NCI-H1092 treated with DMSO at 0.1 percent for 48 hours (cell line): ENCODE data around the gene KPTN.
A peak's percentile ranks its signal among the peaks of the same experiment; 100 is the strongest.

ENCODE experiments used
- DNase-seq: peaks from one replicate; lab custom pipeline; 2025; lab: John Stamatoyannopoulos, UW

KPTN gene

DNA sequence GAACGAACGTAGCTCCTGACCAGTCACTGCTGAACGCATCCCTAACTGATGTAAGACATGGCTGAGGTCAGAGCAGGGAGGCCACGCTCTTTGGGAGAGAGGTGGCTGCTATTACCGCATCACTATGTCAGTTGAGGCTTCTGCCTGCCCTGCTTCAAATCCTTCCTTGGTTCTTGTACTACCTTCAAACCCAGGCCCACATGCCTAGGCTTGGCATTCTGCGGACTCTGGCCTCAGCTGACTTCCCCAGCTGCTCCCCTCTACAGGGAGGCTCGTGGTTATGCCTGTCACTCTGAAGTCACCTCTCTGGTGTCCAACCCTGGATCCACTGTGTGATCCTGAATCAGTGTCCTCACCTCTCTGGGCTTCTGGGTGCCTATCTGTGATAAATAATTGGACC, 49.9 kb downstream of the KPTN start:
- no peak for DNase-seq

DNA sequence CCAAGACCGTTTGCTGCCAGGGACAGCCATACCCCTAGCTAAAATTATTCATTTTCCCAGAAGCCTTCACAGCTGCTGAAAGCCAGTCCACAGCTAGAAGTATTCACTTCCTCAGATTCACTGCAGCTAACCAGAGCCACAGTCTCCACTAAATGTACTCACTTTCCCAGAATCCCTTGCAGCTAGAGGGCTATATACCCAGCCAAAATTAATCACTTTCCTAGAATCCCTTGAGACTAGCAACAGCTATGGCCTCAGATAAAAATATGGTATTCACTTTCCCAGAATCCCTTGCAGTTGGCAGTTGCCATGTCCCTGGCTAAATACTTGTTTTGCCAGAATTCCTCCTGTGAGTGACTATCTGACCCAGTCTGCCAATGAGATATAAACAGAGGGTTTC, 50.9 kb downstream of the KPTN start:
- no peak for DNase-seq

DNA sequence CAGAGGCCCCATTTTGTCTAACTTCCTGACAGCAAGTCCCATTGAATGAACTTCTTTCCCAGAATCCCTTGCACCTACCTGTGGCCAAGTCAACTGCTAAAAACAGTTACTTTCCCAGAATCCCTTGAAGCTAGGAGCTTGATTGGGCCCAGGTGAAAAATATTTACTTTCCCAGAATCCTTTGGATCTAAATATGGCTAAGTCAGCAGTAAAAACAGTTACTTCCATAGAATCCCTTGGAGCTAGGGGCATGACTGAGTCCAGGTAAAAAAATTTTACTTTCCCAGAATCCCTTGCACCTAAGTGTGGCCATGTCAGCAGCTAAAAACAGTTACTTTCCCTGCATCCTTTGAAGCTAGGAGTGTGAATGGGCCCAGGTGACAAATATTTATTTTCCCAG, 51.5 kb downstream of the KPTN start:
- no peak for DNase-seq

DNA sequence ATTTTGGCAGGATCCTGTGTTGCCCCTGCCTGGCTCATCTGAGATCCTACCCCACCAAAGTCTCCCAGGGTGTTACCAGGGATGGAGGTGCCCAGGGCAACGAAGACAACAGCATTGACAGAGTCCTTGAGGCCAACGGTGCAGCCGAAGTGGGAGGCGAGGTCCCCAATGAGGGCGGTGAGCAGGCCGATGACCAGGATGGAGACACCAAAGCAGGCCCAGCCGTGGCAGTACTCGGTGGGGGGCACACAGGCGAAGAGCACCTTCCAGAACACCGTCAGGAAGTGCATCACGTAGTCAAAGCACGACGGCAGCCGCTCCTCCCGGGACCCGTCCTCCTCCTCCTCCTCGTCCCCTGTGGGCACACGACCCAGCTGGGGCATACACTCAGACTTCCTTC, 51.9 kb downstream of the KPTN start:
- DNase-seq: no peak

DNA sequence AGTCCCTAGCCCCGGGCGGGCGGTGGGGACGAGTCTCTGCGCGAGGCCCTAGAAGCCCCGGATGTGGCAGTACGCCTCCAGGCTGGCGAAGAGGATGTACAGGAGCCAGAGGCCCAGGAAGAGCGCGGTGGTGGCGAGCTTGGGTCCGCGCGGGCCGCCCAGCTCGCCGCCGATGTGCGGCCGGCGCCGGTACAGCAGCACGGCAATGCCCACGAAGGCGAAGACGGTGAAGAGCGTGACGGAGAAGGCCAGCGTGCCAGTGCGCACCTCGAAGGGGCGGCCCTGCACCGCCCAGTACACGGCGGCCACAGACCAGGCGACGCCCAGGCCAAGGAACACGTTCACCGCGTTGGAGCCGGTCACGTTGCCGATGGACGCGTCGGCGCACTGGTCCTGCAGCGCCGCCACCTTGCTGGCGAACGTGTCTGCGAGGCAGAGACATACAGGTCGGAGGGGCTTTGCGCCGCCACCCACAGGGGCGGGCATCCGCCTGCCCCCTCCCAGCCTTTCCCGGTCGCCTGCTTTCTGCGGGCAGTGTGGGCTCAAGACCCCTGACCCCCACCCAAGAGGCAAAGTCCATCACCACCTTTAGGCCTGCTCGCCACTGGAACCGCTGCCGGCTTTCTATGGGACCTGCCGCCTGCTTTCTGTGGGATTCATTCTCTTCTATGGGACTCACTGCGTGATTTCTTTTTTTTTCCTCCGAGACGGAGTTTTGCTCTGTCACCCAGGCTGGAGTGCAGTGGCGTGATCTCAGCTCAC, 53.8 kb downstream of the KPTN start:
- no peak for DNase-seq

DNA sequence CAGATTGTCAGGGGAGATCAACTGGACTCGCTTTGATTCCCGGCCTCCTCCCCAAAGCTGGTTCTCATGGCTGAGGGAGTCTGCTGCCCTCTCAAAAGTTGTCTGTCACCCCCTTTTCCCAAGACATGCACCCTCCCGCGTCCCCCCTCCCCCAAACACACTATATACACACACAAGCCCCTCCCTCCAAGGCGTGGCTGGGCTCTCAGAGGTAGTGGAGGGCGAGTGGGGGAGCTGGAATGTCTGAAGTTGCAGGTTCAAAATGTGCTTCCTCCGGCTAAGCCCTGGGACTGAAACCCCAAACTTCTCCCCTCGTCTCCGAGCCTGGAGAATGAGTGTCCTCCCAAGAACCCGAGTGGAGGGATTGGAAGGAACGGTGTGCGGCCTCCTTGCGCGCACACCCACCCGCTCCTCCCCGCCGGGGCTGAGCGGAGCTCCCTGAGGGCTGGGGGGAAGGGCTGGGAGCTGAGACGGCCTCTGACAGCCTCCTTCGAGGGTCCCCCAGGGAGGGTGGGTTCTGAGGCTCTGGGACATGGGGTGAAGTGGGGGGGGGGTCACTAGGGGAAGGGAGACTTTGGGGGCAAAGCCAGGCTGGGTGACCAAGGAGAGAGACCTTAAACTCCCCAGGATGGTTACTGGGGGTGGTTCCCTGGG, 54.8 kb downstream of the KPTN start:
- DNase-seq: no peak

DNA sequence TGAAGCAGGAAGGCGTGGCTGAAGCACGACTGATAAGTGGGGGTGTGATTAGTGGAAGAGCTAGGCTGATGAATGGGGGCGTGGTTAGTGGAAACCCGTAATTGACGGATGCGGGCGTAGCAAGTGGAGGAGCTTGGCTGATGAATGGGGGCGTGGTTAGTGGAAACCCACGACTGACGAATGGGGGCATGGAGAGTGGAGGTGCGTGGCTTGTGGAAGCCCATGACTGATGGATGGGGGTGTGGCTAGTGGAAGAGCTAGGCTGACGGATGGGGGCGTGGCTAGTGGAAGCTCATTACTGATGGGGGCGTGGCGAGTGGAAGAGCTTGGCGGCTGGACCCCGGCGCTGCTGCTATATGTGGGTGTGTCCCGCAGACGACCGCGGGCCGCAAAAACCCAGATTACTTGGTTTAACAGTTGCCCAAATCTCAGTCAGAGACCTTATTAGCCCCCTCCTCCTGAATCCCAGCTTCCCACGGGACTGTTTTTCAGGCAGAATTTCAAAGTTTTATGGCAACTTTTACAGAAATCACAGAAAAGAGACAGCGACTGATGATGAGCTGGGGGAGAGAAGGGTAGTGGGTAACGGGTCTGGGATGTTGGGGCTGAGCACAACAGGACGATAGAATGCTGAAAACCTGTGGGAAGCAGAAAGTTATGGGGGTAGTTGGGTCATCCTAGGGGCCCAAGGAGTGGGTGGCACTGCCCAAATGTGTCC, 55.7 kb downstream of the KPTN start:
- peak; percentile 73 for DNase-seq

DNA sequence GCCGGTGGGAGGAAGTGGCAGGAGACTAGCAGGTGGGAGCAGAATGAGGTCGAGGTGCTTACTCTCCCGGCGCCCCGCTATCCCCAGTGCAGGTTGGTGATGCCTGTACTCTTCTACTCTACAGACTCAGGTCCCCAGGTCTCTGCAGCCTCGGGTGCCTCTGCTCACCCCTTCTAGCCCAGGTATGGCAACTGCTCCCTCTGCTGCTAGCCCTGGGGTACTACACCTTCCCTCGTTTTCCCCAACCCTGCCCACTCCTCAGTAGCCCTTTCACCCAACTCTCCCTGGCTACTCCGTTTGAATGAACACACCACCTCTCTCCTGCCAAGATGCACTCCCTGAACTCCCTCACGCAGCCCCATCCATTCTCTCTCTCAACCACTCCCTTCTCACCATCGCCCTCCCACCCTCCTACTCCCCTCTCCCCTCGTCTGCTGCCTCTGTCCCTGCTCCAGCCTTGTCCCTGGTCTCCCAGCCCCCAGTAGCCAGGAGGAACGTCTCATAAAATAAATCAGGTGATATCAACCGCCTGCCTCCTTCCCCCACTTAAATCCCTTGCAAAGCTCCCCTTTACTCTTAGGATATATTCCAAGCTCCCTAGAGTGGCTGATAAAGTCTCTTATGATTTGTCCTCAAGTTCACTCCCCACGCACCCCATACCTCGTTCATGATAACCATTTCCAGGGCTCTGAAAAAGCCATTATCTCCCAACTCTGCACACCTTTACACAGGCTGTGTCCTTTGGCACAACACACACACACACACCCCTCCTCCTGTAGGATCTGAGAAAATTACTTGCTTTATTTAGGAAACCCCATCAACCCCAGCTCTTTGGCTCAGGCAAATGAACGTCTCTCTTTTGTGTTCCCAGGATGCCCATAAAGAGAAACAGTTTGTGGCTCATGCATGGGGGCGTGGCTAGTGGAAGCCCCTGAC, 56.5 kb downstream of the KPTN start:
- peak; percentile 44 for DNase-seq
